GM12872 (cell line): ENCODE data around the gene OSBPL1A.

ENCODE experiments used
- CTCF ChIP-seq: IDR thresholded peaks from 3 replicates; pipeline ENCODE4 v1.5.1; 2011; ENCODE audit warnings: low read depth, mild to moderate bottlenecking, low read length, moderate library complexity; ENCODE audit not compliant: insufficient read depth

Gene OSBPL1A

GRCh38 chr18:24342347-24342746 is 55.3 kb downstream of the OSBPL1A start:
- TF ChIP-seq CTCF = no peak

DNA sequence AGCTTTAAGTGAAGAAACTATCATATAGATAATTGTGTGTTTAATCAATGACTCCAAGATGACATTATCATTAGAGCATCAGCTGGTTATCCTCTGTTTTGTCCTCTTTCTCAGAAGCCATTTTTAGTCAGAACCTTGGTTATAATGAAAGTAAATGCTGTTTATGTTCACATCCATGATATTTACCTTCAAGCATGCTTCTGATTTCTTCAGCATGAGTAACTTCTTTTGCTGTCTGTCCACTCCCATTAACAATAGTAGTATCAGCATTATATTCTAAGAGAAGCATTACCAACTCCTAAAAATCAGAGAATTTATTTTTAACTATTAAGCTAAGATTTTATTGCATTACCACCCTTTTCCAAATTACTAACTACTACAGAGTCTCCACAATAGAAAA is 56.3 kb downstream of the OSBPL1A start:
- no peak for TF ChIP-seq CTCF

DNA sequence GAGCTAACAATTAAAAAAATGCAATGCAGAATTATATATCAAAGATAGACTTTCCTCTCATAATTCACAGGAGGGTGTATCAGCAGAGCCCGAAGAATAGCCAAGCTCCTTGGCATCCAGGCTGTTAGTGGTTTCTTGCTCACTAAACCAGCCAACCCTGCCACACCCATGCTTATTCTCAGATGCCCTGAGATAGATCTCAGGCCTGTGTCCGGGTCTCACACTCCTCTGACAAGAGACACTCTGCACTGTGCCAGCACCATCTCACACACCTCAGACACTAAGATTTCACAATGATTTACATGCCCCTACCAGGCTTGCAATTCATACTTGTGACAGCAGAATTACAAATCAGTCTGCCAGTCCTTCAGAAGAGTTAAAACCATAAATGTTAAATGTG is 64.5 kb downstream of the OSBPL1A start:
- no peak for TF ChIP-seq CTCF

DNA sequence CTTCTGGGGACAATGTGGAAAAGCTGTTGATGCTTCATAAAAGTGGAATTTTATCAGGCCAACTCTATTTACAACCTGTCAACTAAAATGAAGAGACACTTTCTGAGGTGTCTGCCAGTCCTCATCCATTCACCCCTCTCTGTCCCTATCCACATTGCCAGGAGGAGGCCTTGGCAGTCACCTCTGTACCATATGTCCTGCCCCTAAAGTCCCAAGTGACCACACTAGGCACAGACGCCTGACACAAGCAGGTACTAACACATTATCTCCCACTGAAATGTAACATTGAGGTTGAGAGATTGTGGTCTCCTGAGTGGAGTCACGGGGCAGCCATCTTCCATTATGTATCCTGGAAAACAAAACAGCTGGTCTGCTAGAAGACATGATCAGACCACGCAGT is 71.4 kb downstream of the OSBPL1A start:
- TF ChIP-seq CTCF = no peak

GRCh38 chr18:24322584-24323136 is 75.0 kb downstream of the OSBPL1A start:
- TF ChIP-seq CTCF = no peak

- no peak for TF ChIP-seq CTCF
Observed at GRCh38 chr18:24321071-24321470, 76.6 kb downstream of the OSBPL1A start.

- no peak for TF ChIP-seq CTCF
Observed at GRCh38 chr18:24319757-24320156, 77.9 kb downstream of the OSBPL1A start.
